Neural cell (in vitro differentiated cells): ENCODE measurements around the gene PAPPA2. TPM values are rescaled to one million over a fixed set of nuclear protein-coding genes. Genes with fewer than 3 reads are reported as not detected.

Source experiments
- H2AFZ ChIP-seq: fragments of 200-600, 300-800 bp; sonication (generic), shearing (Covaris generic); 2 replicates; pipeline ENCODE4 v1.6.0; 2014; ENCODE audit warnings: low read depth, mild to moderate bottlenecking, antibody characterized with exemption, low read length, moderate library complexity
- H3F3A ChIP-seq: fragments of 200-600 bp; shearing (Covaris generic); 2 replicates; pipeline ENCODE4 v1.6.1; 2016; ENCODE audit warnings: mild to moderate bottlenecking, moderate library complexity, mixed read lengths, antibody characterized with exemption, low read length; ENCODE audit not compliant: insufficient read depth, poor library complexity, severe bottlenecking
- H3K27ac ChIP-seq: fragments of 200-600, 300-800 bp; sonication (generic), shearing (Covaris generic); 2 replicates; pipeline ENCODE4 v1.5.1; 2014; ENCODE audit warnings: mild to moderate bottlenecking, low read length, moderate library complexity
- H3K27me3 ChIP-seq: fragments of 300-800, 200-600 bp; sonication (generic), shearing (Covaris generic); 2 replicates; pipeline ENCODE4 v1.6.0; 2014; ENCODE audit warnings: mild to moderate bottlenecking, low read depth, low read length, moderate library complexity; ENCODE audit not compliant: insufficient read depth
- H3K36me3 ChIP-seq: fragments of 300-800, 200-600 bp; sonication (generic), shearing (Covaris generic); 2 replicates; pipeline ENCODE4 v1.5.1; 2014; ENCODE audit warnings: mild to moderate bottlenecking, antibody characterized with exemption, low read length, moderate library complexity; ENCODE audit not compliant: insufficient read depth
- H3K4me2 ChIP-seq: fragments of 300-800, 200-600 bp; sonication (generic), shearing (Covaris generic); 2 replicates; pipeline ENCODE4 v1.6.0; 2014; ENCODE audit warnings: mild to moderate bottlenecking, low read length
- H3K4me3 ChIP-seq: fragments of 300-800, 200-600 bp; sonication (generic), shearing (Covaris generic); 2 replicates; pipeline ENCODE4 v1.5.1; 2014; ENCODE audit warnings: mild to moderate bottlenecking, low read length, moderate library complexity
- H3K79me2 ChIP-seq: fragments of 200-600 bp; shearing (Covaris generic); replicated peaks from 2 replicates; pipeline ENCODE4 v1.6.0; 2014; ENCODE audit warnings: mild to moderate bottlenecking, low read length, moderate library complexity; ENCODE audit not compliant: insufficient read depth
- H3K9ac ChIP-seq: fragments of 300-800, 200-600 bp; sonication (generic), shearing (Covaris generic); 2 replicates; pipeline ENCODE4 v1.6.1; 2016; ENCODE audit warnings: mild to moderate bottlenecking, low read length, mixed read lengths
- H3K9me2 ChIP-seq: fragments of 200-600 bp; shearing (Covaris generic); 2 replicates; pipeline ENCODE4 v1.6.1; 2016; ENCODE audit warnings: mild to moderate bottlenecking, low read length, mixed read lengths; ENCODE audit not compliant: insufficient read depth
- H3K9me3 ChIP-seq: fragments of 200-600, 300-800 bp; sonication (generic), shearing (Covaris generic); 2 replicates; pipeline ENCODE4 v1.6.1; 2016; ENCODE audit warnings: mild to moderate bottlenecking, mixed run types, low read length, moderate library complexity, mixed read lengths
- H4K20me1 ChIP-seq: fragments of 200-600 bp; shearing (Covaris generic); 2 replicates; pipeline ENCODE4 v1.6.1; 2016; ENCODE audit warnings: mild to moderate bottlenecking, mixed run types; ENCODE audit not compliant: insufficient read depth
- EP300 ChIP-seq: fragments of 450-650 bp; conservative IDR thresholded peaks from 2 replicates; pipeline ENCODE4 v1.6.1; 2014; ENCODE audit warnings: antibody characterized with exemption, mild to moderate bottlenecking, moderate library complexity; ENCODE audit not compliant: poor library complexity, severe bottlenecking
- EZH2 ChIP-seq: fragments of 200-600, 300-800 bp; shearing (Covaris generic), sonication (generic); IDR thresholded peaks from 2 replicates; pipeline ENCODE4 v1.6.1; 2014; ENCODE audit warnings: antibody characterized with exemption, low read length, borderline replicate concordance, mild to moderate bottlenecking; ENCODE audit not compliant: insufficient read depth, poor library complexity, severe bottlenecking
- MXI1 ChIP-seq: fragments of 450-650 bp; conservative IDR thresholded peaks from 2 replicates; pipeline ENCODE4 v1.6.1; 2014; ENCODE audit warnings: antibody characterized with exemption, mild to moderate bottlenecking; ENCODE audit not compliant: poor library complexity, severe bottlenecking
- POLR2AphosphoS5 ChIP-seq: IDR thresholded peaks from 2 replicates; pipeline ENCODE4 v1.6.1; 2012
- RAD21 ChIP-seq: fragments of 450-650 bp; conservative IDR thresholded peaks from 2 replicates; pipeline ENCODE4 v1.6.1; 2014; ENCODE audit warnings: antibody characterized with exemption, mild to moderate bottlenecking, moderate library complexity
- REST ChIP-seq: IDR thresholded peaks from 2 replicates; pipeline ENCODE4 v1.6.1; 2012; ENCODE audit warnings: borderline replicate concordance
- SMC3 ChIP-seq: fragments of 450-650 bp; conservative IDR thresholded peaks from 2 replicates; pipeline ENCODE4 v1.6.1; 2014; ENCODE audit warnings: antibody characterized with exemption, mild to moderate bottlenecking, moderate library complexity; ENCODE audit not compliant: poor library complexity
- TAF1 ChIP-seq: IDR thresholded peaks from 2 replicates; pipeline ENCODE4 v1.6.1; 2012; ENCODE audit warnings: low read depth
- polyA plus RNA-seq: library from polyadenylated mRNA; depleted of rRNA; stranded (reverse); fragments of >200 nt; gene quantifications from 2 replicates; pipeline ENCODE4 v1.2.3, GENCODE V29; 2014
- TF ChIP-seq, protein P1 (sequence below): fragments of 450-650 bp; IDR thresholded peaks from 2 replicates; pipeline ENCODE4 v1.5.1; 2014; ENCODE audit warnings: antibody characterized with exemption, mild to moderate bottlenecking, moderate library complexity; ENCODE audit not compliant: poor library complexity, severe bottlenecking

Gene PAPPA2
- polyA plus RNA-seq, 1 donor from 2014 or later = 0.59 TPM

DNA sequence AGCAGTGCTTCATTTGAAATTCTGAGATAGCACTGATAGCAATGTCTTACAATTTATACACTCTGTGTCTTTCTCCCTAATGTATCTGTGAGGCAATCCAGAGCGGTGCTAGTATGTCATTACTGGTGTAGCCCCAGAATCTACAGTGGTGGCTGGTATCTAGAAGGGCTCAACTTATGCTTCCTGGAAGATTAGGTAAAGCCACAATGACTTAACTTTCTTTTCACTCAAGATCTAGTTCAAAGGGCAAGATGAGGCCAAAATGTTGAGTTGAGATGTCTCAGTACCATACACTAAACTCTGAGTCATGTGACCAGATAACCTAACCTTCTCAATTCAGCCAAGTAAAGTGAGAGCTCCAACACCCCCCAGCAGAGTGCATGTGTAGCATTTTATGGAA is 77.5 kb downstream of the PAPPA2 start:
- H3K4me3 ChIP-seq = no peak overlapping the region
- H3K4me2 ChIP-seq = no peak overlapping the region
- TF ChIP-seq EZH2 = no peak
- no peak for TF ChIP-seq EP300
- no peak for TF ChIP-seq MXI1
- no peak for TF ChIP-seq SMC3
- no peaks in the 10 kb centered on the region for H4K20me1 ChIP-seq
- no peak overlapping the region for H3K9ac ChIP-seq
- H3K27me3 ChIP-seq = no peaks in the 10 kb centered on the region
- H3F3A ChIP-seq = no peaks in the 10 kb centered on the region
- no peaks in the 10 kb centered on the region for H3K79me2 ChIP-seq
- no peaks in the 10 kb centered on the region for H3K9me3 ChIP-seq
- H3K36me3 ChIP-seq = no peaks in the 10 kb centered on the region
- H3K9me2 ChIP-seq = no peaks in the 10 kb centered on the region
- H2AFZ ChIP-seq = no peak overlapping the region
- no peak overlapping the region for H3K27ac ChIP-seq

GRCh38 chr1:176541663-176542062 is 78.7 kb downstream of the PAPPA2 start:
- Histone ChIP-seq H3K9me3 (no peaks in the 10 kb centered on the region), H3K27me3 (no peaks in the 10 kb centered on the region), H4K20me1 (no peaks in the 10 kb centered on the region), H3K27ac (no peak overlapping the region), H3F3A (no peaks in the 10 kb centered on the region), H3K9me2 (no peaks in the 10 kb centered on the region), H3K36me3 (no peaks in the 10 kb centered on the region), H3K79me2 (no peaks in the 10 kb centered on the region), H3K4me3 (no peak overlapping the region), H3K9ac (no peak overlapping the region), H2AFZ (no peak overlapping the region), H3K4me2 (no peak overlapping the region)
- TF ChIP-seq RAD21 = no peak
- no peak for TF ChIP-seq SMC3
- TF ChIP-seq, protein P1, sequence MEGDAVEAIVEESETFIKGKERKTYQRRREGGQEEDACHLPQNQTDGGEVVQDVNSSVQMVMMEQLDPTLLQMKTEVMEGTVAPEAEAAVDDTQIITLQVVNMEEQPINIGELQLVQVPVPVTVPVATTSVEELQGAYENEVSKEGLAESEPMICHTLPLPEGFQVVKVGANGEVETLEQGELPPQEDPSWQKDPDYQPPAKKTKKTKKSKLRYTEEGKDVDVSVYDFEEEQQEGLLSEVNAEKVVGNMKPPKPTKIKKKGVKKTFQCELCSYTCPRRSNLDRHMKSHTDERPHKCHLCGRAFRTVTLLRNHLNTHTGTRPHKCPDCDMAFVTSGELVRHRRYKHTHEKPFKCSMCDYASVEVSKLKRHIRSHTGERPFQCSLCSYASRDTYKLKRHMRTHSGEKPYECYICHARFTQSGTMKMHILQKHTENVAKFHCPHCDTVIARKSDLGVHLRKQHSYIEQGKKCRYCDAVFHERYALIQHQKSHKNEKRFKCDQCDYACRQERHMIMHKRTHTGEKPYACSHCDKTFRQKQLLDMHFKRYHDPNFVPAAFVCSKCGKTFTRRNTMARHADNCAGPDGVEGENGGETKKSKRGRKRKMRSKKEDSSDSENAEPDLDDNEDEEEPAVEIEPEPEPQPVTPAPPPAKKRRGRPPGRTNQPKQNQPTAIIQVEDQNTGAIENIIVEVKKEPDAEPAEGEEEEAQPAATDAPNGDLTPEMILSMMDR = no peak
- no peak for TF ChIP-seq REST
- no peak for TF ChIP-seq TAF1
- TF ChIP-seq EZH2 = no peak
- TF ChIP-seq POLR2AphosphoS5 = no peak
- TF ChIP-seq MXI1 = no peak

GRCh38 chr1:176542352-176542751 is 79.4 kb downstream of the PAPPA2 start:
- no peak overlapping the region for H3K27ac ChIP-seq
- H3K4me2 ChIP-seq = no peak overlapping the region
- H4K20me1 ChIP-seq = no peaks in the 10 kb centered on the region
- peak overlapping the region; percentile 2 for H3K9ac ChIP-seq
- H3K27me3 ChIP-seq = no peaks in the 10 kb centered on the region
- H3K9me3 ChIP-seq = no peaks in the 10 kb centered on the region
- TF ChIP-seq, protein P1 = no peak
- no peak for TF ChIP-seq MXI1
- no peak for TF ChIP-seq REST
- no peak for TF ChIP-seq RAD21
- TF ChIP-seq EZH2 = no peak
- no peak for TF ChIP-seq SMC3
- TF ChIP-seq TAF1 = no peak
- TF ChIP-seq EP300 = no peak
- no peak for TF ChIP-seq POLR2AphosphoS5
- H3F3A ChIP-seq = no peaks in the 10 kb centered on the region
- H3K79me2 ChIP-seq = no peaks in the 10 kb centered on the region
- H2AFZ ChIP-seq = no peak overlapping the region
- H3K36me3 ChIP-seq = no peaks in the 10 kb centered on the region
- no peaks in the 10 kb centered on the region for H3K9me2 ChIP-seq
- no peak overlapping the region for H3K4me3 ChIP-seq
